Measurements from ENCODE around the gene BCL2L13.
A peak's percentile ranks its signal among the peaks of the same experiment; 100 is the strongest.
"Not testable (repeated sequence)": the region's sequence is repeated elsewhere in the genome, so short reads cannot be mapped to it uniquely, and the experiment has no call there.

The BCL2L13 gene

DNA sequence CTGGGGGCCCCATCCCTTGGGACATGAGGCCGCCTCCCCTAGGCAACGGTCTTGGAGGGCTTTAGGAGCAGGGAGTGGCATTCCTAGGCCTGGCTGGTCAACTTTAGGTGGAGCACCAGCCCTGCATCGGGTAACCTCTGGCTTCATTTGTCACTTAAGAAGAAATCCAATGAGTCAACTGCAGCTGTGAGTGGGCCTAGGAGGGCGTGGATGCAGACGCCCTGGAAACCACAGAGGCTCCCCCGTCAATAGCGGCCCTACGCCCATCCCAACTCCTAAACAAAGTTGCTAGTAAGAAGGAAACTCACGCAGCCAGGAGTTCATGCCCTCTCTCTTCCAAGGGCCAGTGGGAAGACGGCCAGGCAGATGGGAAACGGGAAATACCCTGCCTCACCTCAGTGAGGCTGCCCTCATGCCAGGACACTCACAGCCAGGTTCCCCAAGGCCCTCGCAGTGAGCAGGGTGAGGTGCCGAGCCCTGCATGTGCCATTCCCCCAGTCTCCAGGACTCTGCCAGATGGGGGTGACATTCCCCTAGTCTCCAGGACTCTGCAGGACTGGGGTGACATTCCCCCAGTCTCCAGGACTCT, 114.9 kb downstream of the BCL2L13 start:
- no peak for DNase-seq (ENCODE audit: low read depth in 1 of 2, low spot score in 1 of 2)
- Histone ChIP-seq H3K27ac (replicated peaks) (no peak overlapping the region), H3K4me3 (replicated peaks; ENCODE audit: insufficient read depth, low read length) (no peak overlapping the region), H3K27me3 (ENCODE audit: insufficient read depth, poor library complexity, severe bottlenecking) (no peaks in the 10 kb centered on the region)
- TF ChIP-seq, protein P1, sequence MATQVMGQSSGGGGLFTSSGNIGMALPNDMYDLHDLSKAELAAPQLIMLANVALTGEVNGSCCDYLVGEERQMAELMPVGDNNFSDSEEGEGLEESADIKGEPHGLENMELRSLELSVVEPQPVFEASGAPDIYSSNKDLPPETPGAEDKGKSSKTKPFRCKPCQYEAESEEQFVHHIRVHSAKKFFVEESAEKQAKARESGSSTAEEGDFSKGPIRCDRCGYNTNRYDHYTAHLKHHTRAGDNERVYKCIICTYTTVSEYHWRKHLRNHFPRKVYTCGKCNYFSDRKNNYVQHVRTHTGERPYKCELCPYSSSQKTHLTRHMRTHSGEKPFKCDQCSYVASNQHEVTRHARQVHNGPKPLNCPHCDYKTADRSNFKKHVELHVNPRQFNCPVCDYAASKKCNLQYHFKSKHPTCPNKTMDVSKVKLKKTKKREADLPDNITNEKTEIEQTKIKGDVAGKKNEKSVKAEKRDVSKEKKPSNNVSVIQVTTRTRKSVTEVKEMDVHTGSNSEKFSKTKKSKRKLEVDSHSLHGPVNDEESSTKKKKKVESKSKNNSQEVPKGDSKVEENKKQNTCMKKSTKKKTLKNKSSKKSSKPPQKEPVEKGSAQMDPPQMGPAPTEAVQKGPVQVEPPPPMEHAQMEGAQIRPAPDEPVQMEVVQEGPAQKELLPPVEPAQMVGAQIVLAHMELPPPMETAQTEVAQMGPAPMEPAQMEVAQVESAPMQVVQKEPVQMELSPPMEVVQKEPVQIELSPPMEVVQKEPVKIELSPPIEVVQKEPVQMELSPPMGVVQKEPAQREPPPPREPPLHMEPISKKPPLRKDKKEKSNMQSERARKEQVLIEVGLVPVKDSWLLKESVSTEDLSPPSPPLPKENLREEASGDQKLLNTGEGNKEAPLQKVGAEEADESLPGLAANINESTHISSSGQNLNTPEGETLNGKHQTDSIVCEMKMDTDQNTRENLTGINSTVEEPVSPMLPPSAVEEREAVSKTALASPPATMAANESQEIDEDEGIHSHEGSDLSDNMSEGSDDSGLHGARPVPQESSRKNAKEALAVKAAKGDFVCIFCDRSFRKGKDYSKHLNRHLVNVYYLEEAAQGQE (IDR thresholded peaks at IDR 0.05; ENCODE audit: insufficient replicate concordance, low read depth): no peak
- no peak for TF ChIP-seq CTCF (IDR thresholded peaks at IDR 0.05; ENCODE audit: insufficient read depth, low read length)

DNA sequence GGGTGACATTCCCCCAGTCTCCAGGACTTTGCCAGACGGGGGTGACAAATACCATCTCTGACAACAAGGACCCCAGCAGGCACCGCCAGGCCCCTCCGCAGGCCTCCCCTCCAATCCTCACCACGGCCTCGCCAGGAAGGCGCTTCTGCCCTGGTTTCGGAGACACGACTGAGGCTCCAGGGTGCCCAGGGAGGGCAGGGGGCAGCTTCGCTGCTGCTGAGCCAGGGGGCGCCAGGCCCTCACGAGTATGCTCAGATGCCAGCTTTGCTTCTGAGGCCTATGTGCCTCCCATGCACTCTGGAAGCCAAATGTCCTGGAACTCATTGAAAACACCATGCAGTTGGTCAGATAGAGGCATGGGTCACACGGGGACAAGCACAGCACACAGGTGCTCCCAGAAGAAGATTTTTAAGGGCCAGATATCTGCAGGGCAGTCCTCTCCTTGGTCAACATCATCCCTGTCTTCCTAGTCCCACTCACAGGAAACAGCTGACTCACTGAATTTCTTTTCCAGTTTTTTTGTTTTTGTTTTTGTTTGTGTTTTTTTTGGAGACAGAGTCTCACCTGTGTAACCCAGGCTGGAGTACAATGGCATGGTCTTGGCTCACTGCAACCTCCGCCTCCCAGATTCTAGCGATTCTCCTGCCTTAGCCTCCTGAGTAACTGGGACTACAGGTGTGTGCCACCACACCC, 115.8 kb downstream of the BCL2L13 start:
- Histone ChIP-seq H3K27ac (replicated peaks) (no peak overlapping the region), H3K4me3 (replicated peaks; ENCODE audit: insufficient read depth, low read length) (no peak overlapping the region), H3K27me3 (ENCODE audit: insufficient read depth, poor library complexity, severe bottlenecking) (no peaks in the 10 kb centered on the region)
- TF ChIP-seq SPI1 (IDR thresholded peaks at IDR 0.05; ENCODE audit: borderline replicate concordance, low read depth) (no peak), POLR2AphosphoS5 (IDR thresholded peaks at IDR 0.05; ENCODE audit: low read depth) (no peak), GABPA (IDR thresholded peaks at IDR 0.05; ENCODE audit: low read depth) (no peak), CTCF (IDR thresholded peaks at IDR 0.05; ENCODE audit: insufficient read depth, low read length) (no peak)
- TF ChIP-seq, protein P1 (IDR thresholded peaks at IDR 0.05; ENCODE audit: insufficient replicate concordance, low read depth): no peak
- DNase-seq (ENCODE audit: low read depth in 1 of 2, low spot score in 1 of 2): no peak

DNA sequence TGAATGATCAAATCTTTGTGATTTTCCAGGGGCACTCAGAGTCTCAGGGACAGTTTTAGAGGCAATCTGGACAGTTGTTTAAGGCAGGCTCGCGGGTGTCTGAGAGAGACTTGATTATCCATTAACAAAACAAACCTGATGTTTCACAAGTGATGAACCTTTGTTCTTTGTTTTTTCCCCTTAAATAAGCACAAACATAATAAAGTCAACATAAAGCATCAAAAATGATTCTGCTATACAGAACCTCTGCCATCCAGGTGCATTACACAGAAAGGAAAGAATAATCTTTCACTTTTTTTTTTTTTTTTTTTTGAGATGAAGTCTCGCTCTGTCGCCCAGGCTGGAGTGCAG, 122.6 kb downstream of the BCL2L13 start:
- TF ChIP-seq POLR2AphosphoS5 (IDR thresholded peaks at IDR 0.05; ENCODE audit: low read depth) (no peak), CTCF (IDR thresholded peaks at IDR 0.05; ENCODE audit: insufficient read depth, low read length) (no peak), SPI1 (IDR thresholded peaks at IDR 0.05; ENCODE audit: borderline replicate concordance, low read depth) (no peak), GABPA (IDR thresholded peaks at IDR 0.05; ENCODE audit: low read depth) (no peak)
- TF ChIP-seq, protein P1 (IDR thresholded peaks at IDR 0.05; ENCODE audit: insufficient replicate concordance, low read depth): no peak

GRCh38 chr22:17763442-17763841, 124.9 kb downstream of the BCL2L13 start:
- peak in 1 of 2 experiments; percentile 76 for DNase-seq (ENCODE audit: low read depth in 1 of 2, low spot score in 1 of 2)
- not testable (repeated sequence) for H3K27me3 ChIP-seq (ENCODE audit: insufficient read depth, poor library complexity, severe bottlenecking); H3K4me3 ChIP-seq (replicated peaks; ENCODE audit: insufficient read depth, low read length)
- H3K27ac ChIP-seq (replicated peaks): peak overlapping the region; percentile 66

More for the DNA sequence above, 122.6 kb downstream of the BCL2L13 start:
- no peak overlapping the region; the same call in 1 of the 2 replicates for H3K27ac ChIP-seq (replicated peaks)
- DNase-seq (ENCODE audit: low read depth in 1 of 2, low spot score in 1 of 2): no peak
- no peak overlapping the region for H3K4me3 ChIP-seq (replicated peaks; ENCODE audit: insufficient read depth, low read length)
- no peaks in the 10 kb centered on the region for H3K27me3 ChIP-seq (ENCODE audit: insufficient read depth, poor library complexity, severe bottlenecking)
